Gastroesophageal sphincter (tissue), 4 donors: ENCODE results near the gene TMEM255A. TPM values are rescaled to one million over a fixed set of nuclear protein-coding genes. Genes with fewer than 3 reads are reported as not detected.

Experiments
- ATAC-seq: fragments of 150-250 bp; one replicate; pipeline ENCODE4 v1.9.1; 2016; ENCODE audit warnings: mild to moderate bottlenecking, moderate library complexity
- H3K27ac ChIP-seq, 4 donors: fragments of 200-600 bp; sonication (generic) in 3 of 4; 1 replicate in 3 of 4; 2 replicates in 1 of 4; pipeline ENCODE4 v1.5.1; 2016 to 2019
- H3K27me3 ChIP-seq: fragments of 200-600 bp; sonication (generic); one replicate; pipeline ENCODE4 v1.5.1; 2019
- H3K36me3 ChIP-seq, 2 donors: fragments of 200-600 bp; sonication (generic); one replicate each; pipeline ENCODE4 v1.5.1; 2019; ENCODE audit warnings: control low read depth in 1 of 2
- H3K4me1 ChIP-seq, 3 donors: fragments of 200-600 bp; sonication (generic); 1 replicate in 2 of 3; 2 replicates in 1 of 3; pipeline ENCODE4 v1.5.1; 2016 to 2019; ENCODE audit warnings: control low read depth in 2 of 3
- H3K4me3 ChIP-seq, 2 donors: fragments of 200-600 bp; sonication (generic); one replicate each; pipeline ENCODE4 v1.5.1; 2019; ENCODE audit warnings: mild to moderate bottlenecking in 1 of 2, moderate library complexity in 1 of 2
- H3K9me3 ChIP-seq, 3 donors: fragments of 200-600 bp; sonication (generic); one replicate each; pipeline ENCODE4 v1.5.1; 2017 to 2019; ENCODE audit warnings: control low read depth in 2 of 3
- EP300 ChIP-seq: sonication (generic); formaldehyde crosslinking; IDR thresholded peaks from one replicate; pipeline ENCODE4 v1.6.1; 2017; ENCODE audit warnings: antibody characterized with exemption, mild to moderate bottlenecking
- POLR2A ChIP-seq, 2 donors: fragments of 450-650 bp; IDR thresholded peaks; one replicate each; pipeline ENCODE4 v1.6.1; 2017; ENCODE audit warnings: antibody characterized with exemption in 2 of 2, mild to moderate bottlenecking in 2 of 2, moderate library complexity in 1 of 2
- POLR2AphosphoS5 ChIP-seq: sonication (generic); formaldehyde crosslinking; IDR thresholded peaks from one replicate; pipeline ENCODE4 v1.6.1; 2017; ENCODE audit warnings: antibody characterized with exemption
- WGBS, 2 donors: methylation state at CpG; one replicate each; pipeline ENCODE4 v1.1.5; 2018; ENCODE audit warnings: low coverage in 1 of 2; 5-methylcytosine and 5-hydroxymethylcytosine counted together
- total RNA-seq, 4 donors: library from RNA; depleted of rRNA; stranded (reverse); fragments of >200 nt; gene quantifications; one replicate each; pipeline ENCODE4 v1.1.0, GENCODE V29; 2016
- TF ChIP-seq, protein P1 (sequence below), 4 experiments: fragments of 200-600 bp in 2 of 4; fragments of 450-650 bp in 2 of 4; sonication (generic) in 1 of 4; IDR thresholded peaks; one replicate each; pipeline ENCODE4 v1.5.1; 2017 to 2019; ENCODE audit warnings: antibody characterized with exemption in 4 of 4, mild to moderate bottlenecking in 2 of 4, moderate library complexity in 2 of 4

TMEM255A gene
- total RNA-seq, 4 donors from 2014 or later = 0.16 to 8.9 (median 4.1) TPM

DNA sequence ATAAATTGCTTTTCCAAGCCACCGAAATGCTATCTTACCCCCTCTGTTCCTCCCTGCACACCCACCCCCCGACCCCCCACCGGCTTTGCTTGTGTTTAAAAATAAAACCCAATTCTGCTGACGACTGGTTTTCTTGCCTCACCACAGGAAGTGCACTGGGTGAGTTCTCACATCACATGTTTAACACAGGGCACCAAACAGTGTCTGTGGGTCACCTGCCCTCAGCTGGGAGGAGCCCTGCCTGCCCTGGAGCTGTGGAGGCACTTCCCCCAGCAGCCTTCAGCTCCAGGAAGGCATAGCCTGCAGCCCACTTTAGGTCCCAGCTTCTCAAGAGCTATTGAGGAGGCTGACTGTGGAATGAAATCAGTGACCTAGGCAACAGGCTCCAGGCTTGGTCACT is 8.8 kb downstream of the TMEM255A start:
- TF ChIP-seq EP300 (no peak), POLR2A (IDR thresholded peaks at IDR 0.05) (no peak), POLR2AphosphoS5 (no peak)
- TF ChIP-seq, protein P1, sequence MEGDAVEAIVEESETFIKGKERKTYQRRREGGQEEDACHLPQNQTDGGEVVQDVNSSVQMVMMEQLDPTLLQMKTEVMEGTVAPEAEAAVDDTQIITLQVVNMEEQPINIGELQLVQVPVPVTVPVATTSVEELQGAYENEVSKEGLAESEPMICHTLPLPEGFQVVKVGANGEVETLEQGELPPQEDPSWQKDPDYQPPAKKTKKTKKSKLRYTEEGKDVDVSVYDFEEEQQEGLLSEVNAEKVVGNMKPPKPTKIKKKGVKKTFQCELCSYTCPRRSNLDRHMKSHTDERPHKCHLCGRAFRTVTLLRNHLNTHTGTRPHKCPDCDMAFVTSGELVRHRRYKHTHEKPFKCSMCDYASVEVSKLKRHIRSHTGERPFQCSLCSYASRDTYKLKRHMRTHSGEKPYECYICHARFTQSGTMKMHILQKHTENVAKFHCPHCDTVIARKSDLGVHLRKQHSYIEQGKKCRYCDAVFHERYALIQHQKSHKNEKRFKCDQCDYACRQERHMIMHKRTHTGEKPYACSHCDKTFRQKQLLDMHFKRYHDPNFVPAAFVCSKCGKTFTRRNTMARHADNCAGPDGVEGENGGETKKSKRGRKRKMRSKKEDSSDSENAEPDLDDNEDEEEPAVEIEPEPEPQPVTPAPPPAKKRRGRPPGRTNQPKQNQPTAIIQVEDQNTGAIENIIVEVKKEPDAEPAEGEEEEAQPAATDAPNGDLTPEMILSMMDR (IDR thresholded peaks at IDR 0.05) = no peak
- Histone ChIP-seq H3K4me3 (no peak overlapping the region), H3K27me3 (peaks cover 8% of the 10 kb centered on the region), H3K9me3 (no peaks in the 10 kb centered on the region), H3K4me1 (no peaks in the 10 kb centered on the region), H3K27ac (no peak overlapping the region), H3K36me3 (no peaks in the 10 kb centered on the region)
- WGBS, 2 donors = 11% methylated on average over 4 of the region's 4 CpGs; no CpG with 5 or more reads in 1 of the 2 donors
- ATAC-seq = no peak

- H3K9me3 ChIP-seq = no peaks in the 10 kb centered on the region
- peaks cover 8% of the 10 kb centered on the region for H3K27me3 ChIP-seq
- no peaks in the 10 kb centered on the region for H3K4me1 ChIP-seq
- WGBS, 2 donors = 32 to 58% methylated on average over 2 to 4 of the region's 4 CpGs
- ATAC-seq = no peak
- no peak overlapping the region for H3K4me3 ChIP-seq
- no peak overlapping the region for H3K27ac ChIP-seq
- TF ChIP-seq, protein P1 (IDR thresholded peaks at IDR 0.05) = no peak
- TF ChIP-seq EP300 (no peak), POLR2A (IDR thresholded peaks at IDR 0.05) (no peak), POLR2AphosphoS5 (no peak)
- H3K36me3 ChIP-seq = no peaks in the 10 kb centered on the region
Observed at GRCh38 chrX:120301960-120302359, 9.3 kb downstream of the TMEM255A start.

- H3K36me3 ChIP-seq = no peaks in the 10 kb centered on the region
- no peaks in the 10 kb centered on the region for H3K4me1 ChIP-seq
- ATAC-seq = no peak
- H3K4me3 ChIP-seq = no peak overlapping the region
- 31 to 50% methylated on average over 2 of the region's 2 CpGs for WGBS, 2 donors
- TF ChIP-seq, protein P1 (IDR thresholded peaks at IDR 0.05) = no peak
- TF ChIP-seq POLR2A (IDR thresholded peaks at IDR 0.05) (no peak), EP300 (no peak), POLR2AphosphoS5 (no peak)
- no peaks in the 10 kb centered on the region for H3K9me3 ChIP-seq
- H3K27me3 ChIP-seq = peaks cover 8% of the 10 kb centered on the region
- H3K27ac ChIP-seq = no peak overlapping the region
Observed at GRCh38 chrX:120301497-120301896, 9.8 kb downstream of the TMEM255A start.

- no peak overlapping the region for H3K27ac ChIP-seq
- H3K4me3 ChIP-seq = no peak overlapping the region
- no peaks in the 10 kb centered on the region for H3K4me1 ChIP-seq
- H3K36me3 ChIP-seq = no peaks in the 10 kb centered on the region
- H3K27me3 ChIP-seq = no peaks in the 10 kb centered on the region
- WGBS, 2 donors = 14 to 59% methylated on average over 1 to 2 of the region's 2 CpGs
- ATAC-seq = no peak
- H3K9me3 ChIP-seq = no peaks in the 10 kb centered on the region
- TF ChIP-seq, protein P1 (IDR thresholded peaks at IDR 0.05) = no peak
- no peak for TF ChIP-seq POLR2AphosphoS5
- no peak for TF ChIP-seq EP300
- no peak for TF ChIP-seq POLR2A (IDR thresholded peaks at IDR 0.05)
Observed at GRCh38 chrX:120299928-120300327, 11.3 kb downstream of the TMEM255A start.

DNA sequence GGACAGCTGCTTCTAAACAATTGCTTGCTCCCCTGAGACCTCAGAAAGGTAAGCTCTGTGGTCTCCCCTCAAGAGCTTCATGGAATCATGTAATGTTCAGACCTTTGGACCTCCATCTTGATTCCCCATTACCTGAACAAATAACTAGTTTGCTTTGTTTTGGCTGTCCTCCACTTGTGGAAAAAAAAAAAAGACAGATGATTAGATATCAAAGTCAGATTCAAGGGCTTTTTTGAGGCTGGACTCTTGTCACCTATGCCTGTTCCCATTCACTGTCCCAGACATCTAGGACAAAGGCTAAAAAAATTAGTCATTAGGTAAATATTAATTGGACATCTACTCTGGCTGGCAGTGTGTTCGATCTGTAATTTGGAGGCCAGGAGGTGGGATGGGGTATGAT is 13.3 kb downstream of the TMEM255A start:
- H3K9me3 ChIP-seq = no peaks in the 10 kb centered on the region
- no peak overlapping the region for H3K4me3 ChIP-seq
- no peak overlapping the region for H3K27ac ChIP-seq
- no peaks in the 10 kb centered on the region for H3K4me1 ChIP-seq
- H3K27me3 ChIP-seq = no peaks in the 10 kb centered on the region
- H3K36me3 ChIP-seq = no peaks in the 10 kb centered on the region
- 78 to 83% methylated on average over 1 of the region's 1 CpG for WGBS, 2 donors
- ATAC-seq = no peak
- TF ChIP-seq, protein P1 (IDR thresholded peaks at IDR 0.05) = no peak
- TF ChIP-seq POLR2AphosphoS5 (no peak), POLR2A (IDR thresholded peaks at IDR 0.05) (no peak), EP300 (no peak)
